C4-2B (cell line): ENCODE measurements around the gene TMEM17.

Experiments used
- ZFX ChIP-seq: fragments of 450-650 bp; IDR thresholded peaks from 2 replicates; pipeline ENCODE4 v1.6.1; 2017
- TF ChIP-seq, protein P1 (sequence below): fragments of 450-650 bp; conservative IDR thresholded peaks from 2 replicates; pipeline ENCODE4 v1.5.1; 2017; ENCODE audit warnings: mild to moderate bottlenecking

GRCh38 chr2:62547854-62548253 lies 41.9 kb upstream of the TMEM17 start:
- TF ChIP-seq, protein P1, sequence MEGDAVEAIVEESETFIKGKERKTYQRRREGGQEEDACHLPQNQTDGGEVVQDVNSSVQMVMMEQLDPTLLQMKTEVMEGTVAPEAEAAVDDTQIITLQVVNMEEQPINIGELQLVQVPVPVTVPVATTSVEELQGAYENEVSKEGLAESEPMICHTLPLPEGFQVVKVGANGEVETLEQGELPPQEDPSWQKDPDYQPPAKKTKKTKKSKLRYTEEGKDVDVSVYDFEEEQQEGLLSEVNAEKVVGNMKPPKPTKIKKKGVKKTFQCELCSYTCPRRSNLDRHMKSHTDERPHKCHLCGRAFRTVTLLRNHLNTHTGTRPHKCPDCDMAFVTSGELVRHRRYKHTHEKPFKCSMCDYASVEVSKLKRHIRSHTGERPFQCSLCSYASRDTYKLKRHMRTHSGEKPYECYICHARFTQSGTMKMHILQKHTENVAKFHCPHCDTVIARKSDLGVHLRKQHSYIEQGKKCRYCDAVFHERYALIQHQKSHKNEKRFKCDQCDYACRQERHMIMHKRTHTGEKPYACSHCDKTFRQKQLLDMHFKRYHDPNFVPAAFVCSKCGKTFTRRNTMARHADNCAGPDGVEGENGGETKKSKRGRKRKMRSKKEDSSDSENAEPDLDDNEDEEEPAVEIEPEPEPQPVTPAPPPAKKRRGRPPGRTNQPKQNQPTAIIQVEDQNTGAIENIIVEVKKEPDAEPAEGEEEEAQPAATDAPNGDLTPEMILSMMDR = no peak
- TF ChIP-seq ZFX = no peak
